ENCODE results near the gene ZSCAN4.

ZSCAN4 gene, protein sequence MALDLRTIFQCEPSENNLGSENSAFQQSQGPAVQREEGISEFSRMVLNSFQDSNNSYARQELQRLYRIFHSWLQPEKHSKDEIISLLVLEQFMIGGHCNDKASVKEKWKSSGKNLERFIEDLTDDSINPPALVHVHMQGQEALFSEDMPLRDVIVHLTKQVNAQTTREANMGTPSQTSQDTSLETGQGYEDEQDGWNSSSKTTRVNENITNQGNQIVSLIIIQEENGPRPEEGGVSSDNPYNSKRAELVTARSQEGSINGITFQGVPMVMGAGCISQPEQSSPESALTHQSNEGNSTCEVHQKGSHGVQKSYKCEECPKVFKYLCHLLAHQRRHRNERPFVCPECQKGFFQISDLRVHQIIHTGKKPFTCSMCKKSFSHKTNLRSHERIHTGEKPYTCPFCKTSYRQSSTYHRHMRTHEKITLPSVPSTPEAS

GRCh38 chr19:57668635-57669034 lies at the start of gene ZSCAN4:
Gene ZSCAN4 (plus strand): TSS chr19:57668935. CDS start chr19:57676146, 7,211 bp downstream.
- no peak within 1 kb of the TSS for H3K4me3 ChIP-seq (ENCODE audit: low read depth, low read length, poor library complexity, severe bottlenecking)
- H3K36me3 ChIP-seq (ENCODE audit: insufficient read depth, low read length), result no peaks in the 10 kb centered on the region
- no peak within 1 kb of the TSS for H3K4me2 ChIP-seq (ENCODE audit: low read length)
- H3K9ac ChIP-seq (ENCODE audit: low read length), result no peak within 1 kb of the TSS
- no peak within 1 kb of the TSS for H3K27ac ChIP-seq (ENCODE audit: low read depth, low read length, poor library complexity, severe bottlenecking)
- no peaks in the 10 kb centered on the region for H3K4me1 ChIP-seq (ENCODE audit: insufficient read depth, low read length, severe bottlenecking)
- no peak within 1 kb of the TSS for H2AFZ ChIP-seq (ENCODE audit: low read length)
- H3K27me3 ChIP-seq (ENCODE audit: insufficient read depth, low read length), result no peaks in the 10 kb centered on the region
- no peaks in the 10 kb centered on the region for H3K9me2 ChIP-seq (ENCODE audit: low read depth, low read length)
- no peaks in the 10 kb centered on the region for H4K20me1 ChIP-seq (ENCODE audit: insufficient read depth, low read length)
- TF ChIP-seq CTCF (IDR thresholded peaks at IDR 0.05; ENCODE audit: low read length) (no peak), EZH2 (IDR thresholded peaks at IDR 0.05; ENCODE audit: borderline replicate concordance, low read length) (no peak)
- no peaks in the 10 kb centered on the region for H3K79me2 ChIP-seq (ENCODE audit: insufficient read depth, low read length)
- no peaks in the 10 kb centered on the region for H3F3A ChIP-seq (ENCODE audit: insufficient read depth, low read length)
- H3K9me3 ChIP-seq (ENCODE audit: low read length), result no peaks in the 10 kb centered on the region

DNA sequence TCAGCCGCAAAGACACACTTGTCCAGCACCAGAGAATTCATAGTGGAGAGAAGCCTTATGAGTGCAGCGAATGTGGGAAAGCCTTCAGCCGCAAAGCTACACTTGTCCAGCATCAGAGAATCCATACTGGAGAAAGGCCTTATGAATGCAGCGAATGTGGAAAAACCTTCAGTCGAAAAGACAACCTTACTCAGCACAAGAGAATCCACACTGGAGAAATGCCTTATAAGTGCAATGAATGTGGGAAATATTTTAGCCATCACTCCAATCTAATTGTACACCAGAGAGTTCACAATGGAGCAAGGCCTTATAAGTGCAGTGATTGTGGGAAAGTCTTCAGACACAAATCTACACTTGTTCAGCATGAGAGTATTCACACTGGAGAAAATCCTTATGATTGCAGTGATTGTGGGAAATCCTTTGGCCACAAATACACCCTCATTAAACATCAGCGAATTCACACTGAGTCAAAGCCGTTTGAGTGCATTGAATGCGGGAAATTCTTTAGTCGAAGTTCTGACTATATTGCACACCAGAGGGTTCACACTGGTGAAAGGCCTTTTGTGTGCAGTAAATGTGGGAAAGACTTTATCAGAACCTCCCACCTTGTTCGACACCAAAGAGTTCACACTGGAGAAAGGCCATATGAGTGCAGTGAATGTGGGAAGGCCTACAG lies 47.9 kb upstream of the ZSCAN4 start:
- H3K4me2 ChIP-seq (ENCODE audit: low read length), result no peak overlapping the region
- H3K36me3 ChIP-seq (ENCODE audit: insufficient read depth, low read length), result peaks cover 90% of the 10 kb centered on the region
- no peak overlapping the region for H3K27ac ChIP-seq (ENCODE audit: low read depth, low read length, poor library complexity, severe bottlenecking)
- no peaks in the 10 kb centered on the region for H4K20me1 ChIP-seq (ENCODE audit: insufficient read depth, low read length)
- no peak overlapping the region for H3K9ac ChIP-seq (ENCODE audit: low read length)
- H3K27me3 ChIP-seq (ENCODE audit: insufficient read depth, low read length), result no peaks in the 10 kb centered on the region
- H2AFZ ChIP-seq (ENCODE audit: low read length), result no peak overlapping the region
- H3F3A ChIP-seq (ENCODE audit: insufficient read depth, low read length), result no peaks in the 10 kb centered on the region
- H3K9me3 ChIP-seq (ENCODE audit: low read length), result peaks cover 82% of the 10 kb centered on the region
- H3K4me1 ChIP-seq (ENCODE audit: insufficient read depth, low read length, severe bottlenecking), result no peaks in the 10 kb centered on the region
- TF ChIP-seq EZH2 (IDR thresholded peaks at IDR 0.05; ENCODE audit: borderline replicate concordance, low read length), result no peak
- no peak for TF ChIP-seq CTCF (IDR thresholded peaks at IDR 0.05; ENCODE audit: low read length)
- H3K4me3 ChIP-seq (ENCODE audit: low read depth, low read length, poor library complexity, severe bottlenecking), result no peak overlapping the region
- H3K9me2 ChIP-seq (ENCODE audit: low read depth, low read length), result no peaks in the 10 kb centered on the region
- H3K79me2 ChIP-seq (ENCODE audit: insufficient read depth, low read length), result 0 out of 2 replicates have a peak, but pooled peaks cover 10% of the 10 kb centered on the region

GRCh38 chr19:57623091-57623490 lies 45.6 kb upstream of the ZSCAN4 start:
- Histone ChIP-seq H3K4me1 (ENCODE audit: insufficient read depth, low read length, severe bottlenecking) (no peaks in the 10 kb centered on the region), H3K27me3 (ENCODE audit: insufficient read depth, low read length) (no peaks in the 10 kb centered on the region), H3K4me2 (ENCODE audit: low read length) (no peak overlapping the region), H3K36me3 (ENCODE audit: insufficient read depth, low read length) (peaks cover 67% of the 10 kb centered on the region), H3F3A (ENCODE audit: insufficient read depth, low read length) (0 out of 2 replicates have a peak, but pooled peaks cover 3% of the 10 kb centered on the region), H3K79me2 (ENCODE audit: insufficient read depth, low read length) (no peaks in the 10 kb centered on the region), H3K9me2 (ENCODE audit: low read depth, low read length) (no peaks in the 10 kb centered on the region), H3K9ac (ENCODE audit: low read length) (no peak overlapping the region), H3K4me3 (ENCODE audit: low read depth, low read length, poor library complexity, severe bottlenecking) (no peak overlapping the region), H4K20me1 (ENCODE audit: insufficient read depth, low read length) (no peaks in the 10 kb centered on the region), H2AFZ (ENCODE audit: low read length) (no peak overlapping the region), H3K9me3 (ENCODE audit: low read length) (peaks cover 64% of the 10 kb centered on the region), H3K27ac (ENCODE audit: low read depth, low read length, poor library complexity, severe bottlenecking) (no peak overlapping the region)
- TF ChIP-seq CTCF (IDR thresholded peaks at IDR 0.05; ENCODE audit: low read length), result no peak
- no peak for TF ChIP-seq EZH2 (IDR thresholded peaks at IDR 0.05; ENCODE audit: borderline replicate concordance, low read length)
